Keratinocyte (primary cell): Measurements from ENCODE around the gene PFKP. TPM values are rescaled to one million over a fixed set of nuclear protein-coding genes. Genes with fewer than 3 reads are reported as not detected.

Experiments used
- DNase-seq: peaks from one replicate; pipeline ENCODE4 v3.0.0-alpha.2; 2011; ENCODE audit warnings: low read depth, missing footprints, low spot score
- FAIRE-seq: peaks from 2 replicates; lab custom pipeline; 2011; peaks lifted over from hg19 to GRCh38; lab: Jason Lieb, UNC
- H2AFZ ChIP-seq: 2 replicates; pipeline ENCODE4 v1.6.0; 2012; ENCODE audit warnings: low read length, control low read depth, inconsistent platforms; ENCODE audit not compliant: control insufficient read depth
- H3K27ac ChIP-seq: 2 replicates; pipeline ENCODE4 v1.5.1; 2011; ENCODE audit warnings: low read length; ENCODE audit not compliant: control insufficient read depth, insufficient read depth
- H3K27me3 ChIP-seq: 3 replicates; pipeline ENCODE4 v1.6.0; 2011; ENCODE audit warnings: low read length; ENCODE audit not compliant: control insufficient read depth, insufficient read depth; ENCODE audit errors: extremely low read depth
- H3K36me3 ChIP-seq, 2 experiments: 2 replicates in 1 of 2; 3 replicates in 1 of 2; pipeline ENCODE4 v1.5.1; 2011; ENCODE audit warnings: low read length in 2 of 2, mild to moderate bottlenecking in 1 of 2; ENCODE audit not compliant: control insufficient read depth in 2 of 2, insufficient read depth in 2 of 2; ENCODE audit errors: extremely low read depth in 1 of 2
- H3K4me1 ChIP-seq: 3 replicates; pipeline ENCODE4 v1.5.1; 2011; ENCODE audit warnings: low read length; ENCODE audit not compliant: control insufficient read depth, insufficient read depth; ENCODE audit errors: extremely low read depth
- H3K4me2 ChIP-seq: 3 replicates; pipeline ENCODE4 v1.6.0; 2011; ENCODE audit warnings: low read depth, low read length; ENCODE audit not compliant: control insufficient read depth, insufficient read depth; ENCODE audit errors: extremely low read depth
- H3K4me3 ChIP-seq, 3 experiments: fragments of 200-600 bp in 1 of 3; sonication (generic) in 1 of 3; 2 replicates in 2 of 3; 3 replicates in 1 of 3; pipeline ENCODE4 v1.5.1; 2011 to 2016; ENCODE audit warnings: low read length in 3 of 3, mild to moderate bottlenecking in 3 of 3, control low read depth in 2 of 3, inconsistent platforms in 1 of 3, low read depth in 1 of 3, mixed read lengths in 1 of 3, mixed run types in 1 of 3, moderate library complexity in 1 of 3; ENCODE audit not compliant: control insufficient read depth in 2 of 3, insufficient read depth in 2 of 3; ENCODE audit errors: extremely low read depth in 1 of 3
- H3K79me2 ChIP-seq: 2 replicates; pipeline ENCODE4 v1.6.0; 2012; ENCODE audit warnings: low read length; ENCODE audit not compliant: control insufficient read depth, insufficient read depth
- H3K9ac ChIP-seq: 3 replicates; pipeline ENCODE4 v1.6.0; 2011; ENCODE audit warnings: low read length; ENCODE audit not compliant: control insufficient read depth, insufficient read depth; ENCODE audit errors: extremely low read depth
- H3K9me1 ChIP-seq: 3 replicates; pipeline ENCODE4 v1.6.0; 2011; ENCODE audit warnings: low read length; ENCODE audit not compliant: control insufficient read depth, insufficient read depth; ENCODE audit errors: extremely low read depth
- H3K9me3 ChIP-seq: 2 replicates; pipeline ENCODE4 v1.5.1; 2012; ENCODE audit warnings: low read depth, low read length; ENCODE audit not compliant: control insufficient read depth
- H4K20me1 ChIP-seq: 3 replicates; pipeline ENCODE4 v1.6.0; 2011; ENCODE audit warnings: low read length; ENCODE audit not compliant: control insufficient read depth, insufficient read depth; ENCODE audit errors: extremely low read depth
- CTCF ChIP-seq, 3 experiments: IDR thresholded peaks in 1 of 3; conservative IDR thresholded peaks in 1 of 3; optimal IDR thresholded peaks in 1 of 3; 2 replicates in 2 of 3; 3 replicates in 1 of 3; pipeline versions ENCODE3 to v1.5.1; 2011; ENCODE audit warnings: low read length in 3 of 3, mild to moderate bottlenecking in 3 of 3, moderate library complexity in 2 of 3, control low read depth in 1 of 3, inconsistent platforms in 1 of 3; ENCODE audit not compliant: insufficient read depth in 2 of 3; ENCODE audit errors: extremely low read depth in 1 of 3
- EZH2 ChIP-seq: IDR thresholded peaks from one replicate; pipeline ENCODE4 v1.6.1; 2012; ENCODE audit warnings: inconsistent platforms, mild to moderate bottlenecking, low read length, moderate library complexity
- dilution Hi-C: fragments of 300-500 bp; cut with MboI; formaldehyde crosslinking; loops from one replicate; pipeline ENCODE4 v1.7.0; 2020; ENCODE audit warnings: low sequenced_read_pairs; ENCODE audit not compliant: extremely low pct_ligation_motif_present
- polyA plus RNA-seq, 5 experiments: library from polyadenylated mRNA; depleted of rRNA in 3 of 5; stranded (reverse) in 3 of 5; stranded (forward) in 1 of 5; unstranded in 1 of 5; fragments of >200 nt; gene quantifications; 1 replicate in 1 of 5; 2 replicates in 3 of 5; 3 replicates in 1 of 5; pipeline versions ENCODE4 v1.2.1 to v1.2.3, GENCODE V29; 2011 to 2012; ENCODE audit warnings: missing spikeins in 2 of 5, low read depth in 1 of 5, low replicate concordance in 1 of 5

The PFKP gene
- polyA plus RNA-seq, 1 donor (not counting 4 experiments of a cell fraction or from before 2014, with no cell fraction given) = 117 TPM

- no peak overlapping the region for H3K9ac ChIP-seq
- no peaks in the 10 kb centered on the region for H3K4me1 ChIP-seq
- H2AFZ ChIP-seq = no peak overlapping the region
- H3K4me2 ChIP-seq = no peak overlapping the region
- TF ChIP-seq EZH2 (no peak), CTCF (optimal IDR thresholded peaks at IDR 0.05 in 1 of 3, IDR thresholded peaks at IDR 0.05 in 1 of 3, conservative IDR thresholded peaks at IDR 0.05 in 1 of 3; ENCODE audit: extremely low read depth in 1 of 3, insufficient read depth in 2 of 3, low read length in 3 of 3) (no peak)
- H3K27me3 ChIP-seq = no peaks in the 10 kb centered on the region
- dilution Hi-C loops = no loop called here
- H3K79me2 ChIP-seq = no peaks in the 10 kb centered on the region
- peaks cover 55 to 60% of the 10 kb centered on the region in 2 experiments for H3K36me3 ChIP-seq
- no peaks in the 10 kb centered on the region for H3K9me1 ChIP-seq
- no peak overlapping the region for H3K4me3 ChIP-seq
- no peak for FAIRE-seq
- no peak overlapping the region for H3K27ac ChIP-seq
- H4K20me1 ChIP-seq = no peaks in the 10 kb centered on the region
- no peak for DNase-seq
- no peaks in the 10 kb centered on the region for H3K9me3 ChIP-seq
These were observed 87.3 kb downstream of the PFKP start for GRCh38 chr10:3154666-3155065.

GRCh38 chr10:3159152-3159551 lies 91.8 kb downstream of the PFKP start:
- H3K36me3 ChIP-seq = peaks cover 43 to 52% of the 10 kb centered on the region in 2 experiments
- no peaks in the 10 kb centered on the region for H3K4me1 ChIP-seq
- no peaks in the 10 kb centered on the region for H4K20me1 ChIP-seq
- no peak overlapping the region for H3K4me3 ChIP-seq
- H2AFZ ChIP-seq = no peak overlapping the region
- H3K27ac ChIP-seq = no peak overlapping the region
- no peak for TF ChIP-seq EZH2
- TF ChIP-seq CTCF (optimal IDR thresholded peaks at IDR 0.05 in 1 of 3, IDR thresholded peaks at IDR 0.05 in 1 of 3, conservative IDR thresholded peaks at IDR 0.05 in 1 of 3; ENCODE audit: extremely low read depth in 1 of 3, insufficient read depth in 2 of 3, low read length in 3 of 3) = no peak
- H3K79me2 ChIP-seq = no peaks in the 10 kb centered on the region
- FAIRE-seq (no peak), DNase-seq (no peak)
- no peaks in the 10 kb centered on the region for H3K9me3 ChIP-seq
- no peaks in the 10 kb centered on the region for H3K9me1 ChIP-seq
- dilution Hi-C loops = no loop called here
- no peak overlapping the region for H3K4me2 ChIP-seq
- no peaks in the 10 kb centered on the region for H3K27me3 ChIP-seq
- no peak overlapping the region for H3K9ac ChIP-seq
